GM19023 (cell line): ENCODE results near the gene IBA57.
"Not testable (repeated sequence)": the region's sequence is repeated elsewhere in the genome, so short reads cannot be mapped to it uniquely, and the experiment has no call there.

ENCODE experiments used
- ATAC-seq: cut with Tn5 transposase; IDR thresholded peaks from one replicate; pipeline ENCODE4 v1.9.1; 2021; ENCODE audit warnings: mild to moderate bottlenecking, moderate library complexity; ENCODE audit not compliant: unreplicated experiment

Gene IBA57

DNA sequence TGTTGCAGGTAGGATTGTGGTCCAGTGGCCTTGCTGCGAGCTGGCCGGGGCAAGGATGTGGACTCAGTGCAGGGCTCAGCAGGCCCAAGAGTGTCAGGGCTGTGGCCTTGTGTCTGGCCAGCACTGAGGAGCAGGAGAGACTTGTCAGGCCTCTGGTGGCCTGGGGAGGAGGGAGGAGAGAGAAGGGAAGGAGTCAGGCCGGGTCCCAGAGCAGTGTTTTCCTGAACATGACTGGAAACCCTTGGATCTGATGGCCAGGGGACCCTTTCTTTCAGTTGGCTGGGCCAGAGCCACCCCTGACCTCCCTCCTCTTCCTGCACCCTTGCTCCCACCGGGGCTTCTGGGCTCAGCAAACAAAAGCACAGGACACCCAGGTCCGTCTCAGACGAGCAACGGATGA is 5.1 kb downstream of the IBA57 start:
- ATAC-seq: no peak

DNA sequence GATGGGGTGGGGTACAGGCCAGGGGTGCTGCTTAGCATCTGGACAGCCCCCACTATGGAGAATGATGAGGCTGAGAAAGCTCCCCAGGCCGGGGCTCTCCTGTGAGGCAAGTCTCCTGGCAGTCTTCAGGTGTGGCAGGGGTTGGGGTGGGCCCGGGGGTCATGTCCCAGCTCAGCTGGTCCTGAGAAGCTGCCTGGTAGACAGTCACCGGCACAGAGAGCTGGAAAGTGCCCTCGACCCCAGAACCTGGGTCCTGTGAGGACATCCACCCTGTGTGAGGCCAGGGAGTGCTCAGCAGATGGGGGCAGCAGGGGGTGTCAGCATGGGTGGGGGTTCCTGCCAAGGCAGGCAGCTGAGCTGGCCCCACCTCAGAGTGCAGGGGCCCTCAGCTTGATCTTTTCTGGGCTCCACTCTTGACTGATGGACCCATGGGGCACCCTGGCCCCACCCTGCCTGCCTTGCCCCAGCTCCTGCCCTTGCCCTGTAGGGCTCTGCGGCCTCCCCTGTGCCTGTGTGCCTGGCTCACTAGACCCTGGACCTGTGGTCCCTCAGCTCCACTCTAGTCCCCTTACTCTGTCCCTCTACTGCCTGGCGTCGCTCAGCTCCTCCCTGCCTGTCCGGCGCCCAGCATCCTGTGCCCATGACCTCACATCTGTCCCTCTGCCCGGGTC is 5.8 kb downstream of the IBA57 start:
- ATAC-seq: no peak

- no peak for ATAC-seq
Observed at GRCh38 chr1:228172591-228173527, 7.3 kb downstream of the IBA57 start.

DNA sequence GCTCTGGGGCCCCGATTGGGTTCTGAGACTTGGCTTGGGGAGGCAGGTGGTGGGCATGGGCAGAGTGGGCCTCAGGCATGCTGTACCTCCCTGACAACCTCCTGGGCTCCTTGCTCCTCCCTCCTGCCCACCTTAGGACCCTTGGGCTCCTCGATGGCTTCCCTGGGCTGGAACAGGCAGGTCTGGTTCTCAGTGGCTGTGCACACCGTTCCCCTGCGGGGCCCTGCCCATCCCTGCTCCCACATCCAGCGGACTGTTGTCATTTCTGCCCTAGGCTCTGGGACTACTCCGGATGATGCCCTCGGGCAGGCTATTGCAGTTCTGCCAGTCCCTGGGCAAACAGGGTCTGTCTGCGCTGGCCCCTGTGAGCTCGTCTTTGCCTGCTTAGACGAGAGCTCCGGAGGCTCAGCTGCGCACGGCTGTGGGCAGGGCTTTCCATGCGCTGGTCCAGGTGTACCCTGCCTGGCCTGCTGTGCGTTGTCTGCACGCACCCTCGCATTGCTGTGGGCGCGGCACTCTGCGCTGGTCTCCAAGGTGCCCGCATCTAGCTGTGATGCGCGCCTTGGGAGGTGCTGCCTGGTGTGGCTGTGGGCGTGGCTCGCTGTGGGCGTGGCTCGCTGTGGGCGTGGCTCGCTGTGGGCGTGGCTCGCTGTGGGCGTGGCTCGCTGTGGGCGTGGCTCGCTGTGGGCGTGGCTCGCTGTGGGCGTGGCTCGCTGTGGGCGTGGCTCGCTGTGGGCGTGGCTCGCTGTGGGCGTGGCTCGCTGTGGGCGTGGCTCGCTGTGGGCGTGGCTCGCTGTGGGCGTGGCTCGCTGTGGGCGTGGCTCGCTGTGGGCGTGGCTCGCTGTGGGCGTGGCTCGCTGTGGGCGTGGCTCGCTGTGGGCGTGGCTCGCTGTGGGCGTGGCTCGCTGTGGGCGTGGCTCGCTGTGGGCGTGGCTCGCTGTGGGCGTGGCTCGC is 8.2 kb downstream of the IBA57 start:
- ATAC-seq: not testable (repeated sequence)

DNA sequence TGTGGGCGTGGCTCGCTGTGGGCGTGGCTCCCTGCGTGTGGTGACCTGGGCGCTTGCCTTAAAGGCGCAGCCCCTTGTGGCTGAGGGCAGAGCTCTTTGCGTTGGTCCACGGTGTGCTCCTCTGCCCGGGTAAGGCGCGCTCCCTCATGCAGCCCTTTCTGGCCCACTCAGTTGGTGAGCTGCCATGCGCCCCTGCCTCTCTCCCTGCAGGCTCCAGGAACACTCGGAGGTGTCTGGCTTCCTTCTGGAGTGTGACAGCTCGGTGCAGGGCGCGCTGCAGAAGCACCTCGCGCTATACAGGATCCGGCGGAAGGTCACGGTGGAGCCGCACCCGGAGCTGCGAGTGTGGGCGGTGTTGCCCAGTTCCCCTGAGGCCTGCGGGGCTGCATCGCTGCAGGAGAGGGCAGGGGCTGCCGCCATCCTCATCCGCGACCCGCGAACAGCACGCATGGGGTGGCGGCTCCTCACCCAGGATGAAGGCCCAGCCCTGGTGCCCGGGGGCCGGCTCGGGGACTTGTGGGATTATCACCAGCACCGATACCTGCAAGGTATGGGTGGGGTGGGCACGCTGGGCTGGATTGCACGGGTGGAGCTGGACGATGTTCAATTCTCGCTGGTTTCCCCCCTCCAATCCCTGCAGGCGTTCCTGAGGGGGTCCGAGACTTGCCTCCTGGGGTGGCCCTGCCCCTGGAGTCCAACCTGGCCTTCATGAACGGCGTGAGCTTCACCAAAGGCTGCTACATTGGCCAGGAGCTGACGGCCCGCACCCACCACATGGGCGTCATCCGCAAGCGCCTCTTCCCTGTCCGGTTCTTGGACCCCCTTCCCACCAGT is 9.1 kb downstream of the IBA57 start:
- no peak for ATAC-seq

- ATAC-seq: no peak
Observed at GRCh38 chr1:228175316-228176023, 9.9 kb downstream of the IBA57 start.

DNA sequence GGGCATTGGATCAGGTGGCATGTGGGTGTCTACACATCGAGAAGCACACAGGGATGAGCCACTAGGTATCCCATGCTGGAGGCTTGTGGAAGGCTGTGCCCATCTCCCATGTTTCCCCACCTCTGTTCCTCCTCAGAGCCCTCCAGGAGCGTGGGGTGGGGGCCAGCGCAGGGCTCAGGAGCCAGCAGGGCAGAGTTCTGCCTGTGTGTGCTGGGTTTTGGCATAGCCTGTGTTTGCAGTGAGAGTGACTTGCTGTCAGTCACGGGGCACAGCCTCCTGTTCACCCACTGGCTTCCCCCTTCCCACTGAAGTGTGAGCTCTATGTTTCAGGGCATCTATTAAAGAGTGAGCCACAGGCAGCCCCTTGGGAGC is 10.4 kb downstream of the IBA57 start:
- no peak for ATAC-seq

DNA sequence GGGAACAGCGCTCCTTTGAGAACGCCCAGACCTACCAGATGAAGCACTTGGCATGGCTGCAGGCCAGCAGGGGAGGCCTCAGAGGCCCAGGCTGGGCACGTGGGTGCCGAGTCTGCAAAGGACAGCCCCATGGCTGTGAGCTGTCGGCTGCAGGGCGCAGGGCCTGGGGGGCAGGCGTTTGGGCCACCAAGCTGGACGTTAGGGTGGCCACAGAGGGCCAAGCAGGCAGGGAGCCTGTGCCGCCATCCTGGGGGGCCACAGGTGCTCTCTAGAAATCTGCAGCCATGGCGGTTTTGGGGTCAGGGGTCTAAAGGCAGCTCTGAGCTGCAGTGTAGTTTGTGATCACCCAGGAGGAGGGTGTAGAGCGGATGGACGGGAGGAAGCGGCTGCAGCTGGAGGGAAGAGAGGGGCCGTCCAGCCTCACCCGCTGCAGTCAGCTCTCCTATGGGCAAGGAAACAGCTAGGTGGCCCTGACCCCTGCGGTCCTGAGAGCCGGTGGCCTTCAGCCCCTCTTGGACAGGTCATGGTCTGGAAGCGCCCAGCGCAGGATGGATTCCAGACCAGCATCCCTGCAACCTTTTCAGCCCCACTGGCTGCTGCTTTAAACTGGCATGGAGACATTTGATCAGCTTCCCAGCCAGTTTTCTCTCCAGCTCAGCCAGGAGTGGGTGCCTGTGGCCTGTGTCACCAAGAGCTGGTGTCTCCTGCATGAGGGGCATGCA is 11.0 kb downstream of the IBA57 start:
- no peak for ATAC-seq

GRCh38 chr1:228177183-228177475 is 11.5 kb downstream of the IBA57 start:
- no peak for ATAC-seq

GRCh38 chr1:228177721-228178710 is 12.4 kb downstream of the IBA57 start:
- ATAC-seq: no peak

DNA sequence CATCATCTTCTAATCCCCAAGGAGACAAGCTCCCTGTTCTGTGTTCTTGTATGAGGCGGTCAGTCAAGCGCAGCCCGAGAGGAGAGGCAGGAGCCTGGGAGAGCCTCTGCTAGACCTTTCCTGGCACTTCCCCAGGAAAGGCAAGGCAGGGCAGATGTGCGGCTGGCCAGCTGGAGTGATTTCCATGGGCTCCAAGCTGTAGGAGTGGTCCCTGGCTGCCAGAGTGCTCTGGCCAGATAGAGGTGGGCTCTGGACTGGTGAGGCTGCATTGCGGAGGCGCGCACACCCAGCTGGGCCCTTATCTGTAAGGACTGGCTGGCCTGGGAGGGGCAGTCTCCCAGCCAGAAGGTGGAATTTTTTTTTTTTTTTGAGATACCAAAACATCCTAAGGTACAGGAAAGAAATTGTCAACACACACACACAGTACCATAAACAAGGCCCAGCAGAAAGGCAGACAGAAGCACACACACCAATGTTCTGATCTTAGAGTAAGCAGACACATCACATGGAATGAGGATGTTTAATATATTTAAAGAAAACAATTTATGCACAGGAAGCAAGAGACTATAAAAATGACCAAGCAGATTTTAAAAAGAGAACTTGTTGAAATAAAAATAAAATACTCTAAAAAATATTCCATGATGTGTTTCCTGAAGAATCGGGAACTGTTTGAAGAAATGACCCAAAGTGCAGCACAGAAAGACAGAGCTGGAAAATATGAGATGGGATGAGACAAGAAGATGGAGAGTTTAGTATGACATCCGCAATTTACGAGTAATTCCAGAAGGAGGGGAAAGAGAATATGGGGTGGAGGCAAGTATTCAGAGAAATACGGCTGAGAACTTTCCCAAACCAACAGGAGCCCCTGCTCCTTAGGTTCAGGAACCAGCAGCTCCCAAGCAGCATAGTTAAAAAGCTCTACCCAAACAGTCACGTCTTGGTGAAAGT is 13.4 kb downstream of the IBA57 start:
- ATAC-seq: no peak

GRCh38 chr1:228180271-228180958 is 14.8 kb downstream of the IBA57 start:
- ATAC-seq: no peak

GRCh38 chr1:228180959-228181644 is 15.5 kb downstream of the IBA57 start:
- ATAC-seq: no peak

GRCh38 chr1:228181645-228182034 is 16.0 kb downstream of the IBA57 start:
- ATAC-seq: no peak

GRCh38 chr1:228182296-228183030 is 16.9 kb downstream of the IBA57 start:
- no peak for ATAC-seq
